Esophagus squamous epithelium (tissue), 5 donors: ENCODE results near the gene PDZD4. TPM values are rescaled to one million over a fixed set of nuclear protein-coding genes. Genes with fewer than 3 reads are reported as not detected.
A peak's percentile ranks its signal among the peaks of the same experiment; 100 is the strongest.

ENCODE experiments used
- DNase-seq: peaks from one replicate; lab custom pipeline; 2025; lab: John Stamatoyannopoulos, UW
- H3K27ac ChIP-seq, 4 donors: fragments of 200-600 bp; sonication (generic); one replicate each; pipeline ENCODE4 v1.5.1; 2016 to 2019; ENCODE audit warnings: mild to moderate bottlenecking in 1 of 4
- H3K27me3 ChIP-seq, 4 donors: fragments of 200-600 bp; sonication (generic); 1 replicate in 3 of 4; 2 replicates in 1 of 4; pipeline versions ENCODE4 v1.5.1 to v1.6.0; 2017 to 2021; ENCODE audit warnings: antibody characterized with exemption in 1 of 4
- H3K36me3 ChIP-seq, 3 donors: fragments of 200-600 bp; sonication (generic); one replicate each; pipeline ENCODE4 v1.5.1; 2016 to 2019
- H3K4me1 ChIP-seq, 3 donors: fragments of 200-600 bp; sonication (generic); one replicate each; pipeline ENCODE4 v1.5.1; 2017 to 2019
- H3K4me3 ChIP-seq, 4 donors: fragments of 200-600 bp; sonication (generic); 1 replicate in 3 of 4; 2 replicates in 1 of 4; pipeline ENCODE4 v1.5.1; 2016 to 2019; ENCODE audit warnings: mild to moderate bottlenecking in 2 of 4, moderate library complexity in 1 of 4
- H3K9me3 ChIP-seq, 3 donors: fragments of 200-600 bp; sonication (generic); one replicate each; pipeline ENCODE4 v1.5.1; 2016 to 2019
- POLR2A ChIP-seq, 4 donors: fragments of 450-650 bp; IDR thresholded peaks; one replicate each; pipeline ENCODE4 v1.6.1; 2017; ENCODE audit warnings: antibody characterized with exemption in 4 of 4, mild to moderate bottlenecking in 4 of 4, moderate library complexity in 3 of 4
- WGBS, 2 donors: methylation state at CpG; one replicate each; pipeline ENCODE4 v1.1.5; 2018; 5-methylcytosine and 5-hydroxymethylcytosine counted together
- intact Hi-C: fragments of 100-400 bp; cut with DNase I; formaldehyde crosslinking; loops from one replicate; pipeline ENCODE4 v1.15.0; 2022
- total RNA-seq, 4 donors: library from RNA; depleted of rRNA; stranded (reverse); fragments of >200 nt; gene quantifications; one replicate each; pipeline ENCODE4 v1.1.0, GENCODE V29; 2016
- TF ChIP-seq, protein P1 (sequence below), 6 experiments: fragments of 450-650 bp in 4 of 6; fragments of 200-600 bp in 2 of 6; sonication (generic) in 2 of 6; IDR thresholded peaks; one replicate each; pipeline ENCODE4 v1.5.1; 2016 to 2019; ENCODE audit warnings: antibody characterized with exemption in 6 of 6, mild to moderate bottlenecking in 4 of 6, moderate library complexity in 4 of 6
- donor health status: DM: yes; HTN: yes; CAD: no.

PDZD4 gene
- total RNA-seq, 4 donors from 2014 or later, result 0.97 to 3.4 (median 1.9) TPM

DNA sequence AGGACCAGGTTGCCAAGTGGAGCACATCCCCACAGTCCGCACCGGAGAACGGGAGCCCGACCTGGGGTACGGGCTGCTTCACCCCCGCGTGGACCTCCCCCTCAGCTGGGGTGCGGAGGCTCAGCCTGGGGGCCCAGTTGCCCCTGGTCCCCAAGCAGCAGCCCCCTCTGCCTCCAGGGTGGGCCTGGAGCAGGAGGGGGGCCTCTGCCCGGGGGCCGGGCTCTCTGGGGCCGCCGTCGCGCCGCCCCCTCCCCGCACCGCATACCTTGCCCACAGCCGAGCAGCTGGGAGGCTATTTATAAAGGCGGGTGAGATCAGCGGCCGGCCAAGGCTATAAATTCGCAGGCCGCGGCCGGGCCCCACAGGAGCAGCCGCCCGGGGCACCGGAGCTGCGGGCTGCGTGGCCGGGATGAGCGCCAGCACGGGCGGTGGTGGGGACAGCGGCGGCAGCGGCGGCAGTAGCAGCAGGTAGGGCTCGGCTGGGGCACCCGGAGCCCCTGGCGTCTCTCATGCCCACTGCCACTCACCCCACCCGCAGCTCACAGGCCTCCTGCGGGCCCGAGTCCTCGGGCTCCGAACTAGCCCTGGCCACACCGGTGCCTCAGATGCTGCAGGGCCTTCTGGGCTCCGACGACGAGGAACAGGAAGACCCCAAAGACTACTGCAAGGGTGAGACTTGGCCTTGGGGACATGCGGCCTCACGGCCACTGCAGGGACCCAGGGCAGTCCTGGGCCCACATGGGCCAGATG lies 49.5 kb downstream of the PDZD4 start, which contains the start of gene SRPK3:
TSS of gene SRPK3 (plus strand) at position 364 of the 750 bp plus-strand sequence. CDS start at position 410, 46 bp downstream.
- H3K4me3 ChIP-seq, result no peak within 1 kb of the TSS
- H3K27ac ChIP-seq, result peak within 1 kb of the TSS in 3 of 4 donors; percentile 8 to 48 (median 47)
- H3K36me3 ChIP-seq, result peaks cover 0 to 19% (median 0%) of the 10 kb centered on the region in 3 donors
- TF ChIP-seq, protein P1, sequence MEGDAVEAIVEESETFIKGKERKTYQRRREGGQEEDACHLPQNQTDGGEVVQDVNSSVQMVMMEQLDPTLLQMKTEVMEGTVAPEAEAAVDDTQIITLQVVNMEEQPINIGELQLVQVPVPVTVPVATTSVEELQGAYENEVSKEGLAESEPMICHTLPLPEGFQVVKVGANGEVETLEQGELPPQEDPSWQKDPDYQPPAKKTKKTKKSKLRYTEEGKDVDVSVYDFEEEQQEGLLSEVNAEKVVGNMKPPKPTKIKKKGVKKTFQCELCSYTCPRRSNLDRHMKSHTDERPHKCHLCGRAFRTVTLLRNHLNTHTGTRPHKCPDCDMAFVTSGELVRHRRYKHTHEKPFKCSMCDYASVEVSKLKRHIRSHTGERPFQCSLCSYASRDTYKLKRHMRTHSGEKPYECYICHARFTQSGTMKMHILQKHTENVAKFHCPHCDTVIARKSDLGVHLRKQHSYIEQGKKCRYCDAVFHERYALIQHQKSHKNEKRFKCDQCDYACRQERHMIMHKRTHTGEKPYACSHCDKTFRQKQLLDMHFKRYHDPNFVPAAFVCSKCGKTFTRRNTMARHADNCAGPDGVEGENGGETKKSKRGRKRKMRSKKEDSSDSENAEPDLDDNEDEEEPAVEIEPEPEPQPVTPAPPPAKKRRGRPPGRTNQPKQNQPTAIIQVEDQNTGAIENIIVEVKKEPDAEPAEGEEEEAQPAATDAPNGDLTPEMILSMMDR (IDR thresholded peaks at IDR 0.05), result no peak
- no peak for TF ChIP-seq POLR2A (IDR thresholded peaks at IDR 0.05)
- peaks cover 5 to 37% (median 7%) of the 10 kb centered on the region in 3 donors for H3K4me1 ChIP-seq
- no peaks in the 10 kb centered on the region for H3K9me3 ChIP-seq
- no peak for DNase-seq
- no peaks in the 10 kb centered on the region for H3K27me3 ChIP-seq
- intact Hi-C loops, result no loop called here
- 100% methylated on average over 2 of the region's 52 CpGs; no CpG with 5 or more reads in 1 of the 2 donors for WGBS, 2 donors

DNA sequence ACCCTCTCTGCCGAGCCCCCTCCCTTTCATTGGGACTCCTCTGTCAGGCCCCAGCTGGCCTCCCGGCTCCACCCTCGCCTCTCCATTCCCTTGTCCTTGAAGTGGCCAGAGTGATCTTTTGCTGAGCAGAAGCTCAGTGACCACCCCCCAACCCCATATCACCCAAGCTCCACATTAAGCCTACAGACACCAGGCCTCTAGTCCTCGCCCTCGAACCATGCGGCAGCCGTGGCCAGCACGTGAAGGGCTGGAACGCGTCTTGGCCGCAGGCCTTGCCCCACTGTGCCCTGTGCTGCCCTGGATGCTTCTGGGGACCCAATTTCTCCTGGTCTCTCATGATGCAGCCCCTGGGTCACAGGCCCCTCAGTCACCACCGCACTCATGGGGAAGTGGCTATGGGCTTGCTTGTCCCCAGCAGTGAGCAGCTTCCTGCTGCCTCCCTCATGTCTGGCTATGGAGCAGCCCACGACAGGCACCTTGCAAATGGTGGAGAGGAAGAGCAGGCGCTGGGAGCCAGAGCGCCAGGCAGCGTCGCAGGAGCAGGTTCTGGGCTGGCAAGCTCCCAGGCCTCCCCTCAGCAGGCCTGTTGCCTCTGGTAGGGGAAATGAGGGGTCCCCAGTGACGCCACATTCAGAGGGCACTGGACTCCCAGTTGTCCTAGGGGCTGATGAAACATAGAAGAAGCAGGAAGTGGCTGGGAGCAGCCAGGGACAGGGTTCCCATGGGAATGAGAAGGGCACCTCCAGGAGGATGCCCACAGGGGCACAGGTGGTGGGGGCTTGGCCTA lies 50.3 kb downstream of the PDZD4 start:
- no peak for DNase-seq
- no peak for TF ChIP-seq POLR2A (IDR thresholded peaks at IDR 0.05)
- Histone ChIP-seq H3K9me3 (no peaks in the 10 kb centered on the region), H3K36me3 (peaks cover 0 to 16% (median 0%) of the 10 kb centered on the region in 3 donors), H3K27ac (peak overlapping the region in 2 of 4 donors; percentile 47 to 48), H3K4me3 (no peak overlapping the region), H3K4me1 (peaks cover 5 to 37% (median 7%) of the 10 kb centered on the region in 3 donors), H3K27me3 (no peaks in the 10 kb centered on the region)
- WGBS, 2 donors, result 89% methylated on average over 4 of the region's 18 CpGs; no CpG with 5 or more reads in 1 of the 2 donors
- intact Hi-C loops, result no loop called here

DNA sequence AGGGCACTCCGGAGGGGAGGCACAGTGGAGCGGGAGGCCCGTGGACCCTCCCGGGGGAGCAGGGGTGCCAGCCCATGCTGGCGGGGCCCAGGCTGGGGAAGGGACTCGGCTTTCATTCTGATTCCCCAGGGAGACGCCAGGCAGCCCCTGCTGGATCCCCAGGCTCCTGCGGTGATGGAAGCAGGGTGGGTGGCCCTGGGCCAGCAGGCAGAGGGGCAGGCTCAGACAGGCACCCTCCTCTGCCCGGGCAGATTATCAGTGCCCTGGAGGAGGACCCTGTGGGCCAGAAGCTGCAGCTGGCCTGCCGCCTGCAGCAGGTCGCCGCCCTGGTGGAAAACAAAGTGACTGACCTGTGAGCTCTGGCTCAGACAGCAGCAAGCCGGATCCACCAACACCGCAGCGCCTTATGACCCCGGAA lies 51.7 kb downstream of the PDZD4 start:
- H3K4me3 ChIP-seq, result no peak overlapping the region
- intact Hi-C loops, result no loop called here
- H3K4me1 ChIP-seq, result peaks cover 5 to 37% (median 7%) of the 10 kb centered on the region in 3 donors
- H3K27ac ChIP-seq, result no peak overlapping the region
- H3K27me3 ChIP-seq, result no peaks in the 10 kb centered on the region
- 83% methylated on average over 4 of the region's 16 CpGs; no CpG with 5 or more reads in 1 of the 2 donors for WGBS, 2 donors
- DNase-seq, result no peak
- H3K9me3 ChIP-seq, result no peaks in the 10 kb centered on the region
- peaks cover 0 to 8% (median 0%) of the 10 kb centered on the region in 3 donors for H3K36me3 ChIP-seq
- TF ChIP-seq POLR2A (IDR thresholded peaks at IDR 0.05), result no peak
- TF ChIP-seq, protein P1 (IDR thresholded peaks at IDR 0.05), result no peak

DNA sequence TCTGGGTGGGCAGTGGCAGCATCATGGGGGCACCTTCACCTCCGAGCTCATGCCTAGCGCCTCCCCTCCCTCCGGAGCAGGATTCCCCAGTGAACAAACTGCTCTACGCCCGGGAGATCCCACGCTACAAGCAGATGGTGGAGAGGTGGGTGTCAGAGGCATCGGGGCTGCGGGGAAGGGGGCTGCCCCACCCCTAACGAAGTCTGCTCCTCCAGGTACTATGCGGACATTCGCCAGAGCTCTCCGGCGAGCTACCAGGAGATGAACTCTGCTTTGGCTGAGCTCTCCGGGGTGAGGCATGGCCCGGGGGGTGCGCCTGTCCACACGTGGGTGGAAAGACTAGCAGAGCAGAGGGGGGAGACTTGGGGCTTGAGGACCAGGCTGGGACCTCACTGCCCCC lies 52.2 kb downstream of the PDZD4 start:
- TF ChIP-seq, protein P1 (IDR thresholded peaks at IDR 0.05), result no peak
- TF ChIP-seq POLR2A (IDR thresholded peaks at IDR 0.05), result no peak
- H3K4me3 ChIP-seq, result no peak overlapping the region
- peaks cover 5 to 37% (median 7%) of the 10 kb centered on the region in 3 donors for H3K4me1 ChIP-seq
- WGBS, 2 donors, result 81% methylated on average over 5 of the region's 17 CpGs; no CpG with 5 or more reads in 1 of the 2 donors
- H3K36me3 ChIP-seq, result peaks cover 0 to 8% (median 0%) of the 10 kb centered on the region in 3 donors
- DNase-seq, result no peak
- H3K27me3 ChIP-seq, result no peaks in the 10 kb centered on the region
- intact Hi-C loops, result no loop called here
- H3K27ac ChIP-seq, result no peak overlapping the region
- H3K9me3 ChIP-seq, result no peaks in the 10 kb centered on the region

DNA sequence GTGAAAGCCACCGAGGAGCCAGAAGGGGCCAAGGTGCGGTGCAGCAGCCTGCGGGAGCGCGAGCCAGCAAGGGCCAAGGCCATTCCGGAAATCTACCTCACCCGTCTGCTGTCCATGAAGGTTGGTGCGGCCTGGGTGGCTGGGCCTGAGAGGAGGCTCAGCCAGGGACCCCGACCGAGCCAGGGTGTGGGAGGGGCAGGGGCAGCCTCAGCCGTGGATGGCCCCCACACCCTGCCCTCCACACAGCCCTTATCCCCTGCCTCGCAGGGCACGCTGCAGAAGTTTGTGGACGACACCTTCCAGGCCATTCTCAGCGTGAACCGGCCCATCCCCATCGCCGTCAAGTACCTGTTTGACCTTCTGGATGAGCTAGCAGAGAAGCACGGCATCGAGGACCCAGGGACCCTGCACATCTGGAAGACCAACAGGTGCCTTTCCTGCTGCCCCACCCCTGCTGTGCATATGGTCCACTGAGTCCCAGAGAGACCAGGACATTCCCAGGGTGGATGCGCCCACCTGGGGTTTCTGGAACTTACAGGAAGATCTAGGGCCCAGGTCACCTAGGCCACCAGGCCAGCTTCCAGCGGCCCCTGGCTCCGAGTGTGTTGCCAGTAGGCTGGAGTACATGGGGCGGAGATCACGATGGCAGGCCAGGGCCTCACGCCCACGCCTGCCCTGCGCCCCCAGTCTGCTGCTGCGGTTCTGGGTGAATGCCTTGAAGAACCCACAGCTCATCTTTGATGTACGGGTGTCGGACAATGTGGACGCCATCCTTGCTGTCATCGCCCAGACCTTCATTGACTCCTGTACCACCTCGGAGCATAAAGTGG lies 52.9 kb downstream of the PDZD4 start:
- Histone ChIP-seq H3K9me3 (no peaks in the 10 kb centered on the region), H3K27ac (no peak overlapping the region), H3K27me3 (no peaks in the 10 kb centered on the region), H3K4me3 (no peak overlapping the region), H3K4me1 (peaks cover 5 to 36% (median 7%) of the 10 kb centered on the region in 3 donors), H3K36me3 (peaks cover 0 to 8% (median 0%) of the 10 kb centered on the region in 3 donors)
- 89% methylated on average over 15 of the region's 34 CpGs; no CpG with 5 or more reads in 1 of the 2 donors for WGBS, 2 donors
- DNase-seq, result no peak
- intact Hi-C loops, result no loop called here
- TF ChIP-seq, protein P1 (IDR thresholded peaks at IDR 0.05), result no peak
- TF ChIP-seq POLR2A (IDR thresholded peaks at IDR 0.05), result no peak
